ES-I3 (cell line): ENCODE results near the gene STRIP1.

Source experiments
- H3K36me3 ChIP-seq: 2 replicates; pipeline ENCODE4 v1.6.1; 2013; ENCODE audit warnings: mild to moderate bottlenecking, low read length, control low read depth, moderate library complexity; ENCODE audit not compliant: insufficient read depth
- H3K4me1 ChIP-seq: 2 replicates; pipeline ENCODE4 v1.6.1; 2013; ENCODE audit warnings: mild to moderate bottlenecking, control low read depth, low read length; ENCODE audit not compliant: insufficient read depth
- H3K9ac ChIP-seq: 2 replicates; pipeline ENCODE4 v1.6.1; 2013; ENCODE audit warnings: low read depth, mild to moderate bottlenecking, low read length, moderate library complexity
- H3K9me3 ChIP-seq: 2 replicates; pipeline ENCODE4 v1.6.1; 2013; ENCODE audit warnings: mild to moderate bottlenecking, low read length, moderate library complexity; ENCODE audit not compliant: control insufficient read depth, insufficient read depth

STRIP1 gene

GRCh38 chr1:110034451-110035235 is at the start of gene STRIP1:
Gene STRIP1, plus strand, starts transcription at chr1:110034624. Its CDS starts 14 bp downstream, at chr1:110034638.
- peaks cover 14% of the 10 kb centered on the region for H3K36me3 ChIP-seq
- peak within 1 kb of the TSS; percentile 87 for H3K9ac ChIP-seq
- no peaks in the 10 kb centered on the region for H3K9me3 ChIP-seq
- peaks cover 13% of the 10 kb centered on the region for H3K4me1 ChIP-seq

GRCh38 chr1:109985247-109986053 is 49.0 kb upstream of the STRIP1 start:
- Histone ChIP-seq H3K9me3 (no peaks in the 10 kb centered on the region), H3K9ac (peak overlapping the region; percentile 94), H3K4me1 (peaks cover 27% of the 10 kb centered on the region), H3K36me3 (0 out of 2 replicates have a peak, but pooled peaks cover 3% of the 10 kb centered on the region)

DNA sequence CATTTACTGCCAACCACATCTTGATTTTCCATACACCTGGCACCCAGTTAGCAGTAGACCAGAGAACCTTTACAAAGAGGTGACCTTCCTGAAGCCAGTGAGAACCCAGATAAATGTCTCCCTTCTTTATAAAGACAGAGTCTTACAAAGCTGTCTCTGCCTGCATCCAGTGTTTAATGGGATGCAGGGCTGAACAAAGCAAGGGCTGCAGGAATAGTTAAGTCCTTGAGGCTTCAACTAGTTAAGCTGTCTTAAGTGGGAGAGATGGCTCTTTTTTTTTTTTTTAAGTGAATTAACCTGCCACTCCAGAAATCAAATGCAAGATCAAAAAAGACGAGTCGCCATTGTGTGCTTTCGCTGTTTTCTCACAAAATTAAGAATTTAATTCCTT is 48.4 kb upstream of the STRIP1 start:
- H3K9ac ChIP-seq: peak overlapping the region; percentile 94
- H3K9me3 ChIP-seq: no peaks in the 10 kb centered on the region
- H3K36me3 ChIP-seq: 0 out of 2 replicates have a peak, but pooled peaks cover 3% of the 10 kb centered on the region
- H3K4me1 ChIP-seq: peaks cover 25% of the 10 kb centered on the region

- no peak overlapping the region for H3K9ac ChIP-seq
- peaks cover 24% of the 10 kb centered on the region for H3K4me1 ChIP-seq
- 0 out of 2 replicates have a peak, but pooled peaks cover 3% of the 10 kb centered on the region for H3K36me3 ChIP-seq
- no peaks in the 10 kb centered on the region for H3K9me3 ChIP-seq
Measured at GRCh38 chr1:109988349-109988914, 46.0 kb upstream of the STRIP1 start.

- Histone ChIP-seq H3K9me3 (no peaks in the 10 kb centered on the region), H3K36me3 (peaks cover 6% of the 10 kb centered on the region; the same call in 1 of the 2 replicates), H3K9ac (no peak overlapping the region), H3K4me1 (peaks cover 17% of the 10 kb centered on the region)
Measured at GRCh38 chr1:109989506-109990301, 44.7 kb upstream of the STRIP1 start.

- H3K36me3 ChIP-seq: peaks cover 6% of the 10 kb centered on the region; the same call in 1 of the 2 replicates
- H3K9me3 ChIP-seq: no peaks in the 10 kb centered on the region
- H3K9ac ChIP-seq: no peak overlapping the region
- H3K4me1 ChIP-seq: peaks cover 17% of the 10 kb centered on the region
Measured at GRCh38 chr1:109990302-109990653, 44.1 kb upstream of the STRIP1 start.

GRCh38 chr1:109991400-109991925 is 43.0 kb upstream of the STRIP1 start:
- Histone ChIP-seq H3K4me1 (peaks cover 8% of the 10 kb centered on the region; the same call in 1 of the 2 replicates), H3K9me3 (no peaks in the 10 kb centered on the region), H3K9ac (no peak overlapping the region), H3K36me3 (peaks cover 6% of the 10 kb centered on the region; the same call in 1 of the 2 replicates)

DNA sequence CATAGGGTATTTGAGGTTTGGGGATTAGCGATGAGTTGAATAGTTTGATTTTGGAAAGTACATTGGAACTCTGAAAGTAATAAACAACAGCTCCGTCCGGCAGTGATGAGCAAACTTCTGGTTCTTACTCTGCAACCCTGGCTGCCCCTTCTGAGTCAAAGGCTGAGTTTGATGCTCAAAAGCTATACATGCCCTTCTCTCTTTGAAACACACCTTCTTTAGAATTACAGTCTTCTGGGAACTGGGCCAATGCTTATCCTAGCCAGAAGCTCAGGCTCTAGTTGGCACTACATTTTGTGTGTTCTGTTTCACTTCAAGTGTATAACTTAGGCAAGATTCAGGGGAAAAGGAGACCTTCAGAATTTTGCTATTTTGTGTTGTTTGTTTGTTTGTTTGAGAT is 40.5 kb upstream of the STRIP1 start:
- H3K4me1 ChIP-seq: peaks cover 4% of the 10 kb centered on the region; the same call in 1 of the 2 replicates
- peaks cover 6% of the 10 kb centered on the region; the same call in 1 of the 2 replicates for H3K36me3 ChIP-seq
- no peaks in the 10 kb centered on the region for H3K9me3 ChIP-seq

GRCh38 chr1:109994654-109995053 is 39.8 kb upstream of the STRIP1 start:
- Histone ChIP-seq H3K36me3 (peaks cover 6% of the 10 kb centered on the region; the same call in 1 of the 2 replicates), H3K9me3 (no peaks in the 10 kb centered on the region), H3K4me1 (peaks cover 4% of the 10 kb centered on the region; the same call in 1 of the 2 replicates), H3K9ac (no peak overlapping the region)

More for the DNA sequence above, 40.5 kb upstream of the STRIP1 start:
- H3K9ac ChIP-seq: no peak overlapping the region

DNA sequence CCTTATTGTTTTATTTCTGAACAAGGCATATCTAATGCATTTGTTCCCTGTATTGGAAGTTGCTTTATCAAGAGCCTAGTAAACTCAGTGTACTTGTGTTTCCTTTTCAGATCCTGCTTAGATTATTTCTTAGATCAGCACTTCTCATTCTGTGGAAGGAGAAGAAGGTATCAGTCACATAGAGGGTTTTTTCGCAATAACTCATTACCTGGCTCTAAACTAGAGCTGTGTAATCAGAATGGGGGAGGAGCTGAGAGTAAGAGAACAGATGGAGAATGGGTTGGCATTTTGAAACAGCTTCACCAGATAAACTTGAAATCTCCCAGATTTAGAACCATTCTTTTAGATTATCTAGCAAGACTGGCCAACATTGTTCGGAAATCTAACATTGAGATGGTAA is 38.9 kb upstream of the STRIP1 start:
- peaks cover 3% of the 10 kb centered on the region; the same call in 1 of the 2 replicates for H3K36me3 ChIP-seq
- H3K4me1 ChIP-seq: no peaks in the 10 kb centered on the region
- no peaks in the 10 kb centered on the region for H3K9me3 ChIP-seq
- no peak overlapping the region for H3K9ac ChIP-seq

DNA sequence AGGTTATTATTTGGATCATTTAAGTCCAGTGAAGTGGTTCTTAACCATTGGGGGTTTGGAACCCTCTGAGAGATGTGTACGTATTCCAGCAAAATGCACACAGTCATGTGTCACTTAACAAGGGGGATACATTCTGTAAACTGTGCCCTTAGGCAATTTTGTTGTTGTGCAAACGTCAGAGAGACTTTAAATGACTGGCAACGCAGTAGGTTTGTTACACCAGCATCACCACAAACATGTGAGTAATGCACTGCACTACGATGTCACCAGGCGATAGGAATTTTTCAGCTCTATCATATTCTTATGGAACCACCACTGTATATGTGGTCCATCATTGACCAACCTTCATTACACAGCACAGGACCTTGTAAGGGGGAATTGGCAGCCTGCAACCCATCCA is 37.9 kb upstream of the STRIP1 start:
- Histone ChIP-seq H3K9ac (no peak overlapping the region), H3K36me3 (peaks cover 3% of the 10 kb centered on the region; the same call in 1 of the 2 replicates), H3K9me3 (no peaks in the 10 kb centered on the region), H3K4me1 (no peaks in the 10 kb centered on the region)

- Histone ChIP-seq H3K9me3 (no peaks in the 10 kb centered on the region), H3K4me1 (peaks cover 4% of the 10 kb centered on the region), H3K36me3 (peaks cover 3% of the 10 kb centered on the region; the same call in 1 of the 2 replicates), H3K9ac (no peak overlapping the region)
Measured at GRCh38 chr1:109997204-109997866, 37.1 kb upstream of the STRIP1 start.

DNA sequence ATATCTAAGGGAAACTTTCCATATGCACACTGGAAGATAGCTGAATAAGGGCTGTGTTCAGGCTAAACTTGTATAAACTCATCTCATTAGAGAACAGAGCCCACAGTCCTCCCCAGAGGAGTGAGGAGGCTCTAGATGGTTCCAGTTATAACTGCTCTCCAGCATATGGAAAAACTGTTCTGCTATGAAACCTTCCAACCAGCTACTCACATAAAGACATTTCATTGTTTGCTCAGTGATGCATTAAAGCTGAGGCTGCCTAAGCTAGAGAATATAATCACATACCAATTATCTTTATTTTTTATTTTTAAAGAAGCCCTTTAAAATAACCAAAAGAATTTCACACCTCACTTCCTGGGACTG is 36.6 kb upstream of the STRIP1 start:
- H3K9me3 ChIP-seq: no peaks in the 10 kb centered on the region
- peaks cover 9% of the 10 kb centered on the region for H3K4me1 ChIP-seq
- H3K36me3 ChIP-seq: peaks cover 3% of the 10 kb centered on the region; the same call in 1 of the 2 replicates
- no peak overlapping the region for H3K9ac ChIP-seq
